PC-9 (cell line): ENCODE results near the gene RPL22. TPM values are rescaled to one million over a fixed set of nuclear protein-coding genes. Genes with fewer than 3 reads are reported as not detected.

ENCODE experiments used
- BruUV-seq: library from RNA; stranded (reverse); fragments of 400-500 nt; replicated peaks from 2 replicates; lab custom pipeline; 2021; lab: Mats Ljungman, UMichigan
- CTCF ChIA-PET: fragments of 300-600 bp; sonication (Branson Sonifier 250); formaldehyde crosslinking; loops from one replicate; lab custom pipeline; 2022; ENCODE audit warnings: antibody characterized with exemption; lab: Charles Lee
- POLR2A ChIA-PET: fragments of 300-600 bp; sonication (Branson Sonifier 250); formaldehyde crosslinking; loops from one replicate; lab custom pipeline; 2022; ENCODE audit warnings: antibody characterized with exemption; ENCODE audit not compliant: unreplicated experiment; lab: Charles Lee
- DNase-seq, 2 experiments: peaks; one replicate each; pipeline versions ENCODE4 v3.0.0 to v3.0.0-alpha.2; 2015 to 2022; ENCODE audit warnings: mixed read lengths in 1 of 2
- H2AFZ ChIP-seq: fragments of 200-600 bp; sonication (generic); 2 replicates; pipeline ENCODE4 v1.8.1; 2017; ENCODE audit warnings: antibody characterized with exemption
- H3F3A ChIP-seq: fragments of 200-600 bp; sonication (generic); 2 replicates; pipeline ENCODE4 v1.8.1; 2017; ENCODE audit warnings: antibody characterized with exemption, mild to moderate bottlenecking, low read depth; ENCODE audit not compliant: insufficient read depth
- H3K27ac ChIP-seq: fragments of 200-600 bp; sonication (generic); 2 replicates; pipeline ENCODE4 v1.6.1; 2016; ENCODE audit warnings: mixed run types
- H3K27me3 ChIP-seq: fragments of 200-600 bp; sonication (generic); 2 replicates; pipeline ENCODE4 v1.6.1; 2016; ENCODE audit warnings: low read depth, mixed run types; ENCODE audit not compliant: insufficient read depth
- H3K36me3 ChIP-seq: fragments of 200-600 bp; sonication (generic); 2 replicates; pipeline ENCODE4 v1.6.1; 2016; ENCODE audit warnings: low read depth, mixed run types
- H3K4me1 ChIP-seq: fragments of 200-600 bp; sonication (generic); replicated peaks from 2 replicates; pipeline ENCODE4 v1.6.1; 2016; ENCODE audit warnings: mixed run types; ENCODE audit not compliant: insufficient read depth
- H3K4me2 ChIP-seq: fragments of 200-600 bp; sonication (generic); 2 replicates; pipeline ENCODE4 v1.6.1; 2017; ENCODE audit warnings: mixed run types
- H3K4me3 ChIP-seq: fragments of 200-600 bp; sonication (generic); 2 replicates; pipeline ENCODE4 v1.6.1; 2016; ENCODE audit warnings: mixed run types
- H3K79me2 ChIP-seq: fragments of 200-600 bp; sonication (generic); 2 replicates; pipeline ENCODE4 v1.6.1; 2017; ENCODE audit warnings: low read depth, mixed run types
- H3K9me2 ChIP-seq: fragments of 200-600 bp; sonication (generic); 2 replicates; pipeline ENCODE4 v1.8.1; 2017; ENCODE audit warnings: mild to moderate bottlenecking; ENCODE audit not compliant: insufficient read depth
- H3K9me3 ChIP-seq: fragments of 200-600 bp; sonication (generic); 2 replicates; pipeline ENCODE4 v1.8.1; 2016; ENCODE audit warnings: low read depth; ENCODE audit not compliant: insufficient read depth
- H4K20me1 ChIP-seq: fragments of 200-600 bp; sonication (generic); 2 replicates; pipeline ENCODE4 v1.8.1; 2017; ENCODE audit not compliant: insufficient read depth
- CTCF ChIP-seq: fragments of 200-600 bp; sonication (generic); conservative IDR thresholded peaks from 2 replicates; pipeline ENCODE4 v1.6.1; 2017; ENCODE audit warnings: mixed run types, antibody characterized with exemption, mild to moderate bottlenecking, moderate library complexity
- EZH2 ChIP-seq: fragments of 200-600 bp; sonication (generic); IDR thresholded peaks from 2 replicates; pipeline ENCODE4 v1.8.0; 2017; ENCODE audit warnings: antibody characterized with exemption, low read depth
- intact Hi-C: fragments of 100-400 bp; cut with micrococcal nuclease; formaldehyde crosslinking; loops from one replicate; pipeline ENCODE4 v1.10.0; 2022; ENCODE audit not compliant: unreplicated experiment
- total RNA-seq: library from RNA; stranded (reverse); gene quantifications from 2 replicates; pipeline ENCODE4 v1.2.3, GENCODE V29; 2021

The RPL22 gene
- total RNA-seq, 1 experiment from 2014 or later = 447 TPM

GRCh38 chr1:6183520-6183989, 15.8 kb downstream of the RPL22 start:
- intact Hi-C loops = loop anchor here (5.0 to 10.0 kb wide), 2 partner anchors 51 to 131 kb away; partner anchors contain the start of gene ICMT
- no peaks in the 10 kb centered on the region for H3K9me2 ChIP-seq
- TF ChIP-seq EZH2 = no peak
- TF ChIP-seq CTCF = 0 out of 2 replicates have a peak, but pooled peaks have one; percentile 21
- no peak overlapping the region for H3K4me3 ChIP-seq
- H3F3A ChIP-seq = peaks cover 45% of the 10 kb centered on the region; the same call in 1 of the 2 replicates
- H3K4me1 ChIP-seq = 0 out of 2 replicates have a peak, but pooled peaks cover 14% of the 10 kb centered on the region
- CTCF ChIA-PET = interaction anchor here (0.6 to 1.3 kb wide), 3 partner anchors 15 to 157 kb away, joined by 3 read pairs; no protein-coding TSS in a partner anchor
- no peaks in the 10 kb centered on the region for H3K36me3 ChIP-seq
- no peak overlapping the region for H2AFZ ChIP-seq
- no peak overlapping the region; the same call in 1 of the 2 replicates for H3K4me2 ChIP-seq
- no TSS peak for BruUV-seq
- H3K27ac ChIP-seq = no peak overlapping the region
- H4K20me1 ChIP-seq = peaks cover 34% of the 10 kb centered on the region
- H3K27me3 ChIP-seq = no peaks in the 10 kb centered on the region
- DNase-seq = peak; percentile 33 to 48
- POLR2A ChIA-PET = no interaction called here
- no peaks in the 10 kb centered on the region for H3K9me3 ChIP-seq
- H3K79me2 ChIP-seq = no peaks in the 10 kb centered on the region

- Histone ChIP-seq H3K36me3 (no peaks in the 10 kb centered on the region), H3K9me2 (no peaks in the 10 kb centered on the region), H4K20me1 (peaks cover 16% of the 10 kb centered on the region), H3K4me1 (0 out of 2 replicates have a peak, but pooled peaks cover 14% of the 10 kb centered on the region), H3K79me2 (no peaks in the 10 kb centered on the region), H3K27me3 (no peaks in the 10 kb centered on the region), H3K9me3 (no peaks in the 10 kb centered on the region), H3K4me2 (no peak overlapping the region), H3F3A (peaks cover 34% of the 10 kb centered on the region; the same call in 1 of the 2 replicates), H3K4me3 (no peak overlapping the region), H3K27ac (no peak overlapping the region), H2AFZ (no peak overlapping the region)
- ChIA-PET POLR2A (no interaction called here), CTCF (no interaction called here)
- no TSS peak for BruUV-seq
- intact Hi-C loops = loop anchor here (5.0 to 10.0 kb wide), 2 partner anchors 53 to 129 kb away; partner anchors contain the start of gene ICMT
- TF ChIP-seq CTCF = no peak
- DNase-seq = no peak
Observed at GRCh38 chr1:6181347-6181770, 18.0 kb downstream of the RPL22 start.

GRCh38 chr1:6180707-6181311, 18.6 kb downstream of the RPL22 start:
- Histone ChIP-seq H3K9me3 (no peaks in the 10 kb centered on the region), H3K36me3 (no peaks in the 10 kb centered on the region), H3K4me2 (no peak overlapping the region), H3K9me2 (no peaks in the 10 kb centered on the region), H3F3A (peaks cover 32% of the 10 kb centered on the region; the same call in 1 of the 2 replicates), H2AFZ (no peak overlapping the region), H3K27me3 (no peaks in the 10 kb centered on the region), H3K4me1 (0 out of 2 replicates have a peak, but pooled peaks cover 14% of the 10 kb centered on the region), H3K79me2 (no peaks in the 10 kb centered on the region), H3K4me3 (no peak overlapping the region), H4K20me1 (peaks cover 16% of the 10 kb centered on the region), H3K27ac (no peak overlapping the region)
- BruUV-seq = no TSS peak
- no peak for DNase-seq
- ChIA-PET POLR2A (no interaction called here), CTCF (no interaction called here)
- intact Hi-C loops = loop anchor here (5.0 to 10.0 kb wide), 2 partner anchors 54 to 129 kb away; partner anchors contain the start of gene ICMT
- TF ChIP-seq CTCF = no peak
- no peak for TF ChIP-seq EZH2
